Activated CD4-positive, alpha-beta T cell treated with anti-CD3 and anti-CD28 coated beads for 36 hours (primary cell): ENCODE results near the gene GTF3C4. TPM values are rescaled to one million over a fixed set of nuclear protein-coding genes. Genes with fewer than 3 reads are reported as not detected.

Source experiments
- ATAC-seq: fragments of 200-7000 bp; cut with Tn5 transposase; one replicate; pipeline ENCODE4 v1.10.0; 2021; ENCODE audit warnings: mild to moderate bottlenecking, moderate library complexity
- CTCF ChIA-PET: fragments of 350-600 bp; sonication (Branson Sonifier 250); formaldehyde crosslinking; loops from one replicate; lab custom pipeline; 2021; ENCODE audit warnings: antibody characterized with exemption; lab: Charles Lee
- POLR2A ChIA-PET: fragments of 350-600 bp; sonication (Branson Sonifier 250); formaldehyde crosslinking; loops from one replicate; lab custom pipeline; 2021; ENCODE audit warnings: antibody characterized with exemption, inconsistent platforms; lab: Charles Lee
- DNase-seq: peaks from one replicate; pipeline ENCODE4 v3.0.0-alpha.2; 2020
- H3K27ac Mint-ChIP-seq: one replicate; pipeline ENCODE4 v1.8.0; 2021; ENCODE audit warnings: mixed read lengths
- H3K27me3 Mint-ChIP-seq: one replicate; pipeline ENCODE4 v1.8.0; 2021; ENCODE audit warnings: mixed read lengths
- H3K36me3 Mint-ChIP-seq: one replicate; pipeline ENCODE4 v1.8.0; 2021; ENCODE audit warnings: low read depth, mixed read lengths
- H3K4me1 Mint-ChIP-seq: one replicate; pipeline ENCODE4 v1.8.0; 2021; ENCODE audit warnings: mixed read lengths
- H3K4me3 Mint-ChIP-seq: one replicate; pipeline ENCODE4 v1.8.0; 2021; ENCODE audit warnings: mild to moderate bottlenecking, moderate library complexity, mixed read lengths
- H3K9me3 Mint-ChIP-seq: one replicate; pipeline ENCODE4 v1.8.0; 2021; ENCODE audit warnings: low read depth, mixed read lengths
- intact Hi-C, 2 experiments: fragments of 100-400 bp; cut with DNase I in 1 of 2; cut with micrococcal nuclease in 1 of 2; formaldehyde crosslinking; loops; one replicate each; pipeline versions ENCODE4 v1.14.2 to v1.15.1; 2022 to 2024; cut with DNase I, micrococcal nuclease
- total RNA-seq, 2 experiments: library from RNA; stranded (reverse); gene quantifications; one replicate each; pipeline ENCODE4 v1.2.3, GENCODE V29; 2021

Gene GTF3C4
- total RNA-seq, 2 experiments from 2014 or later, result 14.3 to 15.0 TPM

- ChIA-PET CTCF (interaction anchor here (0.7 kb wide), 1 partner anchor 174 kb away, joined by 3 read pairs; no protein-coding TSS in a partner anchor), POLR2A (interaction anchor here (0.6 kb wide), 1 partner anchor 237 kb away, joined by 5 read pairs; no protein-coding TSS in a partner anchor)
- Mint-ChIP-seq H3K27ac (no peak overlapping the region), H3K27me3 (peaks cover 9% of the 10 kb centered on the region), H3K4me1 (no peaks in the 10 kb centered on the region), H3K36me3 (no peaks in the 10 kb centered on the region), H3K4me3 (no peak overlapping the region), H3K9me3 (no peaks in the 10 kb centered on the region)
- intact Hi-C loops, result no loop called here
- DNase-seq (no peak), ATAC-seq (no peak)
Observed at GRCh38 chr9:132732326-132733259, 62.3 kb downstream of the GTF3C4 start.

GRCh38 chr9:132733260-132733815 is 63.1 kb downstream of the GTF3C4 start:
- no peaks in the 10 kb centered on the region for H3K4me1 Mint-ChIP-seq
- H3K4me3 Mint-ChIP-seq, result no peak overlapping the region
- H3K27ac Mint-ChIP-seq, result no peak overlapping the region
- no peak for ATAC-seq
- no peaks in the 10 kb centered on the region for H3K9me3 Mint-ChIP-seq
- DNase-seq, result no peak
- intact Hi-C loops, result no loop called here
- peaks cover 7% of the 10 kb centered on the region for H3K27me3 Mint-ChIP-seq
- ChIA-PET CTCF (interaction anchor here (0.6 to 0.7 kb wide), 2 partner anchors 29 to 175 kb away, joined by 3 read pairs; no protein-coding TSS in a partner anchor), POLR2A (interaction anchor here (0.6 kb wide), 1 partner anchor 238 kb away, joined by 5 read pairs; no protein-coding TSS in a partner anchor)
- no peaks in the 10 kb centered on the region for H3K36me3 Mint-ChIP-seq

GRCh38 chr9:132739710-132740310 is 69.5 kb downstream of the GTF3C4 start:
- Mint-ChIP-seq H3K27ac (no peak overlapping the region), H3K27me3 (peaks cover 31% of the 10 kb centered on the region), H3K9me3 (no peaks in the 10 kb centered on the region), H3K4me1 (peaks cover 2% of the 10 kb centered on the region), H3K4me3 (no peak overlapping the region), H3K36me3 (no peaks in the 10 kb centered on the region)
- intact Hi-C loops, result no loop called here
- DNase-seq (no peak), ATAC-seq (no peak)
- ChIA-PET POLR2A (interaction anchor here (0.6 kb wide), 1 partner anchor 46 kb away, joined by 4 read pairs; no protein-coding TSS in a partner anchor), CTCF (no interaction called here)

GRCh38 chr9:132740526-132741309 is 70.5 kb downstream of the GTF3C4 start:
- ATAC-seq (no peak), DNase-seq (no peak)
- no peak overlapping the region for H3K27ac Mint-ChIP-seq
- H3K36me3 Mint-ChIP-seq, result no peaks in the 10 kb centered on the region
- H3K27me3 Mint-ChIP-seq, result peaks cover 39% of the 10 kb centered on the region
- ChIA-PET CTCF (interaction anchor here (0.7 kb wide), 1 partner anchor 96 kb away, joined by 3 read pairs; no protein-coding TSS in a partner anchor), POLR2A (interaction anchor here (0.6 kb wide), 1 partner anchor 208 kb away, joined by 3 read pairs; no protein-coding TSS in a partner anchor)
- no peak overlapping the region for H3K4me3 Mint-ChIP-seq
- peaks cover 5% of the 10 kb centered on the region for H3K4me1 Mint-ChIP-seq
- no peaks in the 10 kb centered on the region for H3K9me3 Mint-ChIP-seq
- intact Hi-C loops, result no loop called here

GRCh38 chr9:132742821-132743311 is 72.6 kb downstream of the GTF3C4 start:
- intact Hi-C loops, result no loop called here
- Mint-ChIP-seq H3K27ac (no peak overlapping the region), H3K27me3 (peaks cover 44% of the 10 kb centered on the region), H3K4me3 (no peak overlapping the region), H3K4me1 (peaks cover 5% of the 10 kb centered on the region), H3K9me3 (no peaks in the 10 kb centered on the region), H3K36me3 (no peaks in the 10 kb centered on the region)
- ATAC-seq (no peak), DNase-seq (no peak)
- POLR2A ChIA-PET, result no interaction called here
- CTCF ChIA-PET, result no interaction called here

GRCh38 chr9:132743931-132744479 is 73.7 kb downstream of the GTF3C4 start:
- Mint-ChIP-seq H3K27me3 (peaks cover 44% of the 10 kb centered on the region), H3K4me1 (peaks cover 5% of the 10 kb centered on the region), H3K4me3 (no peak overlapping the region), H3K9me3 (no peaks in the 10 kb centered on the region), H3K27ac (no peak overlapping the region), H3K36me3 (no peaks in the 10 kb centered on the region)
- DNase-seq (no peak), ATAC-seq (no peak)
- intact Hi-C loops, result no loop called here
- CTCF ChIA-PET, result interaction anchor here (1.1 kb wide), 1 partner anchor 73 kb away, joined by 3 read pairs; no protein-coding TSS in a partner anchor
- POLR2A ChIA-PET, result no interaction called here

Other genes starting within 250 kb of the GTF3C4 start
- gene BARHL1, start 87.9 kb upstream of the GTF3C4 start, total RNA-seq, result not detected
- gene DDX31, start 481 bp upstream of the GTF3C4 start, total RNA-seq, result 10 to 100 TPM; 20.9 to 21.0 TPM
- gene AK8, start 207.8 kb downstream of the GTF3C4 start, total RNA-seq, result under 1 TPM in 1 of 2 experiments, not detected in 1; 0.21 TPM
- gene SPACA9, start 208.4 kb downstream of the GTF3C4 start, total RNA-seq, result 1 to 10 TPM; 2.7 to 4.4 TPM